HepG2 (cell line): ENCODE results near the gene PYDC2.

ENCODE experiments used
- NR2F1 ChIP-seq, 2 experiments: fragments of 450-650 bp in 1 of 2; formaldehyde crosslinking in 1 of 2; IDR thresholded peaks; 2 replicates each; pipeline versions ENCODE4 v1.5.0 to v1.6.1; 2016 to 2020; ENCODE audit warnings: mild to moderate bottlenecking in 1 of 2, missing compliant biosample characterization in 1 of 2, missing genetic modification reagents in 1 of 2, moderate library complexity in 1 of 2
- PCBP2 ChIP-seq: fragments of 200-400 bp; formaldehyde crosslinking; optimal IDR thresholded peaks from 2 replicates; pipeline ENCODE3; 2018; ENCODE audit warnings: low read length, low read depth; ENCODE audit not compliant: poor library complexity, severe bottlenecking
- SMAD3 ChIP-seq: sonication (generic); formaldehyde crosslinking; IDR thresholded peaks from 2 replicates; pipeline ENCODE4 v1.4.0; 2020; ENCODE audit warnings: missing genetic modification reagents
- SNAPC5 ChIP-seq: sonication (generic); formaldehyde crosslinking; IDR thresholded peaks from 2 replicates; pipeline ENCODE4 v1.8.1; 2023; ENCODE audit warnings: mild to moderate bottlenecking, missing genetic modification reagents, borderline replicate concordance
- ZNF24 ChIP-seq: fragments of 450-650 bp; IDR thresholded peaks from 2 replicates; pipeline ENCODE4 v1.6.1; 2017; ENCODE audit warnings: antibody characterized with exemption, mild to moderate bottlenecking
- ZNF354B ChIP-seq: sonication (generic); formaldehyde crosslinking; IDR thresholded peaks from 2 replicates; pipeline ENCODE4 v1.8.0; 2022; ENCODE audit warnings: mild to moderate bottlenecking, missing genetic modification reagents
- TF ChIP-seq, protein P1 (sequence below): sonication (generic); formaldehyde crosslinking; IDR thresholded peaks from 2 replicates; pipeline ENCODE4 v1.5.0; 2020; ENCODE audit warnings: mild to moderate bottlenecking, missing genetic modification reagents, moderate library complexity
- TF ChIP-seq, protein P2 (sequence below): sonication (generic); formaldehyde crosslinking; conservative IDR thresholded peaks from 2 replicates; pipeline ENCODE4 v1.4.0; 2020; ENCODE audit warnings: missing genetic modification reagents

GRCh38 chr3:191509078-191509477 is 48.1 kb downstream of the PYDC2 start:
- TF ChIP-seq ZNF354B (CRISPR knock-in tag) = no peak
- TF ChIP-seq NR2F1 (CRISPR knock-in tag; IDR thresholded peaks at IDR 0.05) = no peak
- no peak for TF ChIP-seq PCBP2
- TF ChIP-seq, protein P1, sequence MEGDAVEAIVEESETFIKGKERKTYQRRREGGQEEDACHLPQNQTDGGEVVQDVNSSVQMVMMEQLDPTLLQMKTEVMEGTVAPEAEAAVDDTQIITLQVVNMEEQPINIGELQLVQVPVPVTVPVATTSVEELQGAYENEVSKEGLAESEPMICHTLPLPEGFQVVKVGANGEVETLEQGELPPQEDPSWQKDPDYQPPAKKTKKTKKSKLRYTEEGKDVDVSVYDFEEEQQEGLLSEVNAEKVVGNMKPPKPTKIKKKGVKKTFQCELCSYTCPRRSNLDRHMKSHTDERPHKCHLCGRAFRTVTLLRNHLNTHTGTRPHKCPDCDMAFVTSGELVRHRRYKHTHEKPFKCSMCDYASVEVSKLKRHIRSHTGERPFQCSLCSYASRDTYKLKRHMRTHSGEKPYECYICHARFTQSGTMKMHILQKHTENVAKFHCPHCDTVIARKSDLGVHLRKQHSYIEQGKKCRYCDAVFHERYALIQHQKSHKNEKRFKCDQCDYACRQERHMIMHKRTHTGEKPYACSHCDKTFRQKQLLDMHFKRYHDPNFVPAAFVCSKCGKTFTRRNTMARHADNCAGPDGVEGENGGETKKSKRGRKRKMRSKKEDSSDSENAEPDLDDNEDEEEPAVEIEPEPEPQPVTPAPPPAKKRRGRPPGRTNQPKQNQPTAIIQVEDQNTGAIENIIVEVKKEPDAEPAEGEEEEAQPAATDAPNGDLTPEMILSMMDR (CRISPR knock-in tag) = no peak
- no peak for TF ChIP-seq ZNF24
- TF ChIP-seq SNAPC5 (CRISPR knock-in tag) = no peak
- TF ChIP-seq, protein P2, sequence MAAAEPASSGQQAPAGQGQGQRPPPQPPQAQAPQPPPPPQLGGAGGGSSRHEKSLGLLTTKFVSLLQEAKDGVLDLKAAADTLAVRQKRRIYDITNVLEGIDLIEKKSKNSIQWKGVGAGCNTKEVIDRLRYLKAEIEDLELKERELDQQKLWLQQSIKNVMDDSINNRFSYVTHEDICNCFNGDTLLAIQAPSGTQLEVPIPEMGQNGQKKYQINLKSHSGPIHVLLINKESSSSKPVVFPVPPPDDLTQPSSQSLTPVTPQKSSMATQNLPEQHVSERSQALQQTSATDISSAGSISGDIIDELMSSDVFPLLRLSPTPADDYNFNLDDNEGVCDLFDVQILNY (CRISPR knock-in tag) = no peak
- no peak for TF ChIP-seq SMAD3
